ENCODE measurements around the gene CAPZB. TPM values are rescaled to one million over a fixed set of nuclear protein-coding genes. Genes with fewer than 3 reads are reported as not detected.
A peak's percentile ranks its signal among the peaks of the same experiment; 100 is the strongest.
"Not testable (repeated sequence)": the region's sequence is repeated elsewhere in the genome, so short reads cannot be mapped to it uniquely, and the experiment has no call there.

CAPZB gene
- total RNA-seq, 2 donors from 2014 or later: 336 to 373 TPM

GRCh38 chr1:19312782-19313635 lies 172.3 kb downstream of the CAPZB start:
- peaks cover 54% of the 10 kb centered on the region for H3K4me1 Mint-ChIP-seq (ENCODE audit: low read depth)
- H3K9me3 Mint-ChIP-seq: no peaks in the 10 kb centered on the region
- peaks cover 0 to 1% of the 10 kb centered on the region in 2 donors for H3K36me3 Mint-ChIP-seq (ENCODE audit: insufficient read depth in 2 of 2)
- no peak for ATAC-seq (replicated peaks in 1 of 2)
- H3K27me3 Mint-ChIP-seq (ENCODE audit: low read depth): no peaks in the 10 kb centered on the region
- DNase-seq: no peak
- H3K4me3 Mint-ChIP-seq: peak overlapping the region; percentile 59 to 86
- H3K27ac Mint-ChIP-seq: peak overlapping the region; percentile 56

GRCh38 chr1:19311931-19312781 lies 173.2 kb downstream of the CAPZB start, which contains the start of the genes AKR7A2 and SLC66A1:
TSS of gene AKR7A2 (minus strand) at chr1:19312144. CDS start at chr1:19312124, 20 bp downstream.
TSS of gene SLC66A1 (plus strand) at chr1:19312326. CDS start at chr1:19317678, 5,352 bp downstream.
- H3K27ac Mint-ChIP-seq: peak within 1 kb of the TSS; percentile 56
- peak within 1 kb of the TSS; percentile 88 to 94 for H3K4me3 Mint-ChIP-seq
- no peaks in the 10 kb centered on the region for H3K9me3 Mint-ChIP-seq
- H3K27me3 Mint-ChIP-seq (ENCODE audit: low read depth): no peaks in the 10 kb centered on the region
- peak; percentile 93 to 97 for ATAC-seq (replicated peaks in 1 of 2)
- H3K36me3 Mint-ChIP-seq (ENCODE audit: insufficient read depth in 2 of 2): peaks cover 4 to 6% of the 10 kb centered on the region in 2 donors
- H3K4me1 Mint-ChIP-seq (ENCODE audit: low read depth): peaks cover 54% of the 10 kb centered on the region
- peak; percentile 93 to 98 for DNase-seq

GRCh38 chr1:19311503-19311930 lies 173.8 kb downstream of the CAPZB start:
- Mint-ChIP-seq H3K4me1 (ENCODE audit: low read depth) (peaks cover 49% of the 10 kb centered on the region), H3K27me3 (ENCODE audit: low read depth) (no peaks in the 10 kb centered on the region), H3K36me3 (ENCODE audit: insufficient read depth in 2 of 2) (peaks cover 4 to 6% of the 10 kb centered on the region in 2 donors), H3K27ac (peak overlapping the region; percentile 54), H3K4me3 (peak overlapping the region; percentile 88 to 94), H3K9me3 (no peaks in the 10 kb centered on the region)
- DNase-seq: peak in 1 of 2 donors; percentile 27
- peak; percentile 28 to 32 for ATAC-seq (replicated peaks in 1 of 2)

- H3K27ac Mint-ChIP-seq: peak overlapping the region; percentile 54
- DNase-seq: no peak
Observed at GRCh38 chr1:19310720-19311502, 174.4 kb downstream of the CAPZB start.

GRCh38 chr1:19310061-19310460 lies 175.3 kb downstream of the CAPZB start:
- H3K27ac Mint-ChIP-seq: no peak overlapping the region
- peaks cover 36% of the 10 kb centered on the region for H3K4me1 Mint-ChIP-seq (ENCODE audit: low read depth)
- H3K9me3 Mint-ChIP-seq: no peaks in the 10 kb centered on the region
- no peak overlapping the region for H3K4me3 Mint-ChIP-seq
- ATAC-seq (replicated peaks in 1 of 2): no peak
- H3K36me3 Mint-ChIP-seq (ENCODE audit: insufficient read depth in 2 of 2): peaks cover 6% of the 10 kb centered on the region in 2 donors
- no peaks in the 10 kb centered on the region for H3K27me3 Mint-ChIP-seq (ENCODE audit: low read depth)
- DNase-seq: no peak

More at GRCh38 chr1:19310720-19311502, 174.4 kb downstream of the CAPZB start:
- H3K4me3 Mint-ChIP-seq: peak overlapping the region; percentile 88 to 94
- no peaks in the 10 kb centered on the region for H3K9me3 Mint-ChIP-seq
- H3K36me3 Mint-ChIP-seq (ENCODE audit: insufficient read depth in 2 of 2): peaks cover 4 to 6% of the 10 kb centered on the region in 2 donors
- H3K4me1 Mint-ChIP-seq (ENCODE audit: low read depth): peaks cover 44% of the 10 kb centered on the region
- ATAC-seq (replicated peaks in 1 of 2): no peak
- no peaks in the 10 kb centered on the region for H3K27me3 Mint-ChIP-seq (ENCODE audit: low read depth)

GRCh38 chr1:19309123-19309813 lies 176.1 kb downstream of the CAPZB start:
- peaks cover 32% of the 10 kb centered on the region for H3K4me1 Mint-ChIP-seq (ENCODE audit: low read depth)
- H3K27ac Mint-ChIP-seq: no peak overlapping the region
- H3K4me3 Mint-ChIP-seq: peak overlapping the region in 1 of 2 donors; percentile 37
- no peaks in the 10 kb centered on the region for H3K27me3 Mint-ChIP-seq (ENCODE audit: low read depth)
- peaks cover 8 to 9% of the 10 kb centered on the region in 2 donors for H3K36me3 Mint-ChIP-seq (ENCODE audit: insufficient read depth in 2 of 2)
- DNase-seq (no peak), ATAC-seq (replicated peaks in 1 of 2) (no peak)
- H3K9me3 Mint-ChIP-seq: no peaks in the 10 kb centered on the region

- ATAC-seq (replicated peaks in 1 of 2) (no peak), DNase-seq (no peak)
- Mint-ChIP-seq H3K9me3 (no peaks in the 10 kb centered on the region), H3K4me3 (no peak overlapping the region), H3K36me3 (ENCODE audit: insufficient read depth in 2 of 2) (peaks cover 9 to 10% of the 10 kb centered on the region in 2 donors), H3K4me1 (ENCODE audit: low read depth) (peaks cover 30% of the 10 kb centered on the region), H3K27me3 (ENCODE audit: low read depth) (no peaks in the 10 kb centered on the region), H3K27ac (no peak overlapping the region)
Observed at GRCh38 chr1:19308509-19308907, 176.8 kb downstream of the CAPZB start.

- DNase-seq: no peak
- no peak overlapping the region for H3K27ac Mint-ChIP-seq
Observed at GRCh38 chr1:19307794-19308508, 177.4 kb downstream of the CAPZB start.

GRCh38 chr1:19306941-19307340 lies 178.4 kb downstream of the CAPZB start:
- H3K9me3 Mint-ChIP-seq: no peaks in the 10 kb centered on the region
- no peak for ATAC-seq (replicated peaks in 1 of 2)
- peaks cover 11% of the 10 kb centered on the region in 2 donors for H3K36me3 Mint-ChIP-seq (ENCODE audit: insufficient read depth in 2 of 2)
- no peaks in the 10 kb centered on the region for H3K27me3 Mint-ChIP-seq (ENCODE audit: low read depth)
- H3K4me1 Mint-ChIP-seq (ENCODE audit: low read depth): peaks cover 20% of the 10 kb centered on the region
- no peak overlapping the region for H3K27ac Mint-ChIP-seq
- DNase-seq: no peak
- H3K4me3 Mint-ChIP-seq: no peak overlapping the region

More at GRCh38 chr1:19307794-19308508, 177.4 kb downstream of the CAPZB start:
- H3K36me3 Mint-ChIP-seq (ENCODE audit: insufficient read depth in 2 of 2): peaks cover 11% of the 10 kb centered on the region in 2 donors
- no peak for ATAC-seq (replicated peaks in 1 of 2)
- H3K4me1 Mint-ChIP-seq (ENCODE audit: low read depth): peaks cover 24% of the 10 kb centered on the region
- H3K4me3 Mint-ChIP-seq: no peak overlapping the region
- no peaks in the 10 kb centered on the region for H3K9me3 Mint-ChIP-seq
- no peaks in the 10 kb centered on the region for H3K27me3 Mint-ChIP-seq (ENCODE audit: low read depth)

GRCh38 chr1:19305880-19306279 lies 179.5 kb downstream of the CAPZB start:
- Mint-ChIP-seq H3K27me3 (ENCODE audit: low read depth) (no peaks in the 10 kb centered on the region), H3K4me1 (ENCODE audit: low read depth) (peaks cover 15% of the 10 kb centered on the region), H3K9me3 (no peaks in the 10 kb centered on the region), H3K4me3 (no peak overlapping the region), H3K27ac (no peak overlapping the region), H3K36me3 (ENCODE audit: insufficient read depth in 2 of 2) (peaks cover 9 to 11% of the 10 kb centered on the region in 2 donors)
- ATAC-seq (replicated peaks in 1 of 2) (no peak), DNase-seq (no peak)

GRCh38 chr1:19304081-19304480 lies 181.3 kb downstream of the CAPZB start:
- H3K9me3 Mint-ChIP-seq; ATAC-seq (replicated peaks in 1 of 2); H3K4me3 Mint-ChIP-seq; H3K27ac Mint-ChIP-seq; H3K27me3 Mint-ChIP-seq (ENCODE audit: low read depth); H3K4me1 Mint-ChIP-seq (ENCODE audit: low read depth); DNase-seq: not testable (repeated sequence)
- H3K36me3 Mint-ChIP-seq (ENCODE audit: insufficient read depth in 2 of 2): peaks cover 11 to 12% of the 10 kb centered on the region in 2 donors
